Putamen (tissue), 1 donor: ENCODE data around the gene GHRH.
A peak's percentile ranks its signal among the peaks of the same experiment; 100 is the strongest.

ENCODE experiments used
- DNase-seq: peaks from one replicate; pipeline ENCODE4 v3.0.0-alpha.2; 2016; ENCODE audit warnings: low spot score

Gene GHRH

GRCh38 chr20:37290158-37290810 is 28.7 kb upstream of the GHRH start:
- no peak for DNase-seq

- no peak for DNase-seq
Measured at GRCh38 chr20:37288091-37288490, 26.5 kb upstream of the GHRH start.

GRCh38 chr20:37285664-37286374 is 24.2 kb upstream of the GHRH start:
- no peak for DNase-seq

GRCh38 chr20:37284691-37285161 is 23.1 kb upstream of the GHRH start:
- DNase-seq = no peak

GRCh38 chr20:37283530-37284195 is 22.0 kb upstream of the GHRH start:
- no peak for DNase-seq

GRCh38 chr20:37282556-37282955 is 20.9 kb upstream of the GHRH start:
- DNase-seq = no peak

- no peak for DNase-seq
Measured at GRCh38 chr20:37280403-37280802, 18.8 kb upstream of the GHRH start.

- no peak for DNase-seq
Measured at GRCh38 chr20:37279820-37280219, 18.2 kb upstream of the GHRH start.

- DNase-seq = no peak
Measured at GRCh38 chr20:37278966-37279590, 17.5 kb upstream of the GHRH start.

GRCh38 chr20:37277253-37277593 is 15.6 kb upstream of the GHRH start:
- no peak for DNase-seq

GRCh38 chr20:37276494-37277252 is 15.1 kb upstream of the GHRH start:
- DNase-seq = no peak

GRCh38 chr20:37274851-37275524 is 13.4 kb upstream of the GHRH start:
- DNase-seq = no peak

GRCh38 chr20:37273988-37274387 is 12.4 kb upstream of the GHRH start:
- no peak for DNase-seq

GRCh38 chr20:37271421-37271768 is 9.8 kb upstream of the GHRH start:
- DNase-seq = no peak

GRCh38 chr20:37270576-37271420 is 9.2 kb upstream of the GHRH start:
- no peak for DNase-seq

- DNase-seq = peak; percentile 50
Measured at GRCh38 chr20:37267667-37268313, 6.2 kb upstream of the GHRH start.

- DNase-seq = no peak
Measured at GRCh38 chr20:37266940-37267666, 5.5 kb upstream of the GHRH start.

GRCh38 chr20:37265152-37265551 is 3.5 kb upstream of the GHRH start:
- no peak for DNase-seq

GRCh38 chr20:37263686-37264085 is 2.1 kb upstream of the GHRH start:
- no peak for DNase-seq
